ENCODE results near the gene SPACA1. TPM values are rescaled to one million over a fixed set of nuclear protein-coding genes. Genes with fewer than 3 reads are reported as not detected.

Gene SPACA1
- total RNA-seq, 1 donor from 2014 or later: not detected

GRCh38 chr6:88006557-88006956 is 41.1 kb upstream of the SPACA1 start:
- H3K27me3 Mint-ChIP-seq (ENCODE audit: insufficient read depth, low read depth): peaks cover 4% of the 10 kb centered on the region
- peaks cover 28% of the 10 kb centered on the region for H3K4me1 Mint-ChIP-seq
- Histone ChIP-seq H3K27me3 (no peaks in the 10 kb centered on the region), H3K4me2 (no peak overlapping the region), H3K36me3 (no peaks in the 10 kb centered on the region), H3K27ac (no peak overlapping the region), H3K9me3 (ENCODE audit: low read depth) (no peaks in the 10 kb centered on the region), H3F3A (ENCODE audit: low read depth) (no peaks in the 10 kb centered on the region), H4K20me1 (ENCODE audit: low read depth) (no peaks in the 10 kb centered on the region), H3K9ac (no peak overlapping the region), H3K79me2 (ENCODE audit: low read depth) (no peaks in the 10 kb centered on the region), H2AFZ (replicated peaks) (no peak overlapping the region), H3K4me3 (no peak overlapping the region), H3K4me1 (no peaks in the 10 kb centered on the region)
- TF ChIP-seq EZH2phosphoT487 (IDR thresholded peaks at IDR 0.05): no peak
- no peaks in the 10 kb centered on the region for H3K9me3 Mint-ChIP-seq
- no peak overlapping the region for H3K27ac Mint-ChIP-seq
- no peaks in the 10 kb centered on the region for H3K36me3 Mint-ChIP-seq
- H3K4me3 Mint-ChIP-seq: no peak overlapping the region
- DNase-seq (ENCODE audit: low spot score): no peak

GRCh38 chr6:88008411-88008810 is 39.2 kb upstream of the SPACA1 start:
- Histone ChIP-seq H3K4me2 (no peak overlapping the region), H3K4me1 (no peaks in the 10 kb centered on the region), H3K9me3 (ENCODE audit: low read depth) (no peaks in the 10 kb centered on the region), H4K20me1 (ENCODE audit: low read depth) (no peaks in the 10 kb centered on the region), H3K27me3 (no peaks in the 10 kb centered on the region), H3K27ac (no peak overlapping the region), H3K9ac (no peak overlapping the region), H3K79me2 (ENCODE audit: low read depth) (no peaks in the 10 kb centered on the region), H3K36me3 (no peaks in the 10 kb centered on the region), H3F3A (ENCODE audit: low read depth) (no peaks in the 10 kb centered on the region), H2AFZ (replicated peaks) (no peak overlapping the region), H3K4me3 (no peak overlapping the region)
- no peaks in the 10 kb centered on the region for H3K36me3 Mint-ChIP-seq
- H3K27me3 Mint-ChIP-seq (ENCODE audit: insufficient read depth, low read depth): peaks cover 2% of the 10 kb centered on the region
- H3K9me3 Mint-ChIP-seq: no peaks in the 10 kb centered on the region
- H3K27ac Mint-ChIP-seq: no peak overlapping the region
- TF ChIP-seq EZH2phosphoT487 (IDR thresholded peaks at IDR 0.05) (no peak), EZH2 (IDR thresholded peaks at IDR 0.05) (no peak)
- TF ChIP-seq, protein P1, sequence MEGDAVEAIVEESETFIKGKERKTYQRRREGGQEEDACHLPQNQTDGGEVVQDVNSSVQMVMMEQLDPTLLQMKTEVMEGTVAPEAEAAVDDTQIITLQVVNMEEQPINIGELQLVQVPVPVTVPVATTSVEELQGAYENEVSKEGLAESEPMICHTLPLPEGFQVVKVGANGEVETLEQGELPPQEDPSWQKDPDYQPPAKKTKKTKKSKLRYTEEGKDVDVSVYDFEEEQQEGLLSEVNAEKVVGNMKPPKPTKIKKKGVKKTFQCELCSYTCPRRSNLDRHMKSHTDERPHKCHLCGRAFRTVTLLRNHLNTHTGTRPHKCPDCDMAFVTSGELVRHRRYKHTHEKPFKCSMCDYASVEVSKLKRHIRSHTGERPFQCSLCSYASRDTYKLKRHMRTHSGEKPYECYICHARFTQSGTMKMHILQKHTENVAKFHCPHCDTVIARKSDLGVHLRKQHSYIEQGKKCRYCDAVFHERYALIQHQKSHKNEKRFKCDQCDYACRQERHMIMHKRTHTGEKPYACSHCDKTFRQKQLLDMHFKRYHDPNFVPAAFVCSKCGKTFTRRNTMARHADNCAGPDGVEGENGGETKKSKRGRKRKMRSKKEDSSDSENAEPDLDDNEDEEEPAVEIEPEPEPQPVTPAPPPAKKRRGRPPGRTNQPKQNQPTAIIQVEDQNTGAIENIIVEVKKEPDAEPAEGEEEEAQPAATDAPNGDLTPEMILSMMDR (IDR thresholded peaks at IDR 0.05): no peak
- H3K4me1 Mint-ChIP-seq: peaks cover 28% of the 10 kb centered on the region
- no peak overlapping the region for H3K4me3 Mint-ChIP-seq
- no peak for DNase-seq (ENCODE audit: low spot score)

GRCh38 chr6:88008831-88009231 is 38.8 kb upstream of the SPACA1 start:
- Histone ChIP-seq H3K9ac (no peak overlapping the region), H3K27ac (no peak overlapping the region), H3K4me1 (no peaks in the 10 kb centered on the region), H3K79me2 (ENCODE audit: low read depth) (no peaks in the 10 kb centered on the region), H3K9me3 (ENCODE audit: low read depth) (no peaks in the 10 kb centered on the region), H4K20me1 (ENCODE audit: low read depth) (no peaks in the 10 kb centered on the region), H2AFZ (replicated peaks) (no peak overlapping the region), H3K36me3 (no peaks in the 10 kb centered on the region), H3K4me3 (no peak overlapping the region), H3K4me2 (no peak overlapping the region), H3K27me3 (no peaks in the 10 kb centered on the region), H3F3A (ENCODE audit: low read depth) (no peaks in the 10 kb centered on the region)
- H3K36me3 Mint-ChIP-seq: no peaks in the 10 kb centered on the region
- peaks cover 28% of the 10 kb centered on the region for H3K4me1 Mint-ChIP-seq
- no peak for TF ChIP-seq EZH2phosphoT487 (IDR thresholded peaks at IDR 0.05)
- TF ChIP-seq EZH2 (IDR thresholded peaks at IDR 0.05): no peak
- TF ChIP-seq, protein P1 (IDR thresholded peaks at IDR 0.05): no peak
- DNase-seq (ENCODE audit: low spot score): no peak
- H3K27ac Mint-ChIP-seq: no peak overlapping the region
- H3K27me3 Mint-ChIP-seq (ENCODE audit: insufficient read depth, low read depth): peaks cover 2% of the 10 kb centered on the region
- H3K9me3 Mint-ChIP-seq: no peaks in the 10 kb centered on the region
- H3K4me3 Mint-ChIP-seq: no peak overlapping the region

DNA sequence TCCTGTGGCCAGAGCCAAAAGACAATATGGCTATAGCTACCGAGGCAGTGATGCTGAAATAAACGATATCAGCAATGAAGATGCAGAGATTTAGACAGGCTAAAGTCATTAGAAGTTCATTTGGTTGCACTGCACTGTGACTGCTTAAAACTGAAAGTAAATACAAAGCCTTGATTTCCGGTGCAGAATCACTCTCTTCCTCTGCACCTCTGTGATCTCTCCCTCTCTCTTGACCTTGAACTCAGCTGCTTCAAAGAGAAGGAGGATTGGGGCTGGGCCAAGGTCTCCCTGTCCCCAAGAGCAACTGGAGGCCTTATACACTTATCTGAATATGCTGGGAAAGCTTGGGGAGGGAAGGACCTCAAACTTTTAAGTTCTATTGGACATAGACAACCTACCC is 34.6 kb upstream of the SPACA1 start:
- TF ChIP-seq EZH2 (IDR thresholded peaks at IDR 0.05) (no peak), EZH2phosphoT487 (IDR thresholded peaks at IDR 0.05) (no peak)
- TF ChIP-seq, protein P1 (IDR thresholded peaks at IDR 0.05): no peak
- H4K20me1 ChIP-seq (ENCODE audit: low read depth): no peaks in the 10 kb centered on the region
- H3K36me3 Mint-ChIP-seq: no peaks in the 10 kb centered on the region
- no peaks in the 10 kb centered on the region for H3K4me1 ChIP-seq
- H3K36me3 ChIP-seq: no peaks in the 10 kb centered on the region
- H3K9me3 ChIP-seq (ENCODE audit: low read depth): no peaks in the 10 kb centered on the region
- H3K79me2 ChIP-seq (ENCODE audit: low read depth): no peaks in the 10 kb centered on the region
- H3K4me2 ChIP-seq: no peak overlapping the region
- no peak overlapping the region for H3K4me3 ChIP-seq
- no peak overlapping the region for H3K9ac ChIP-seq
- H3K4me1 Mint-ChIP-seq: peaks cover 9% of the 10 kb centered on the region
- no peaks in the 10 kb centered on the region for H3K9me3 Mint-ChIP-seq
- H3K27ac Mint-ChIP-seq: no peak overlapping the region
- DNase-seq (ENCODE audit: low spot score): no peak
- no peak overlapping the region for H2AFZ ChIP-seq (replicated peaks)
- H3K27me3 ChIP-seq: no peaks in the 10 kb centered on the region
- no peaks in the 10 kb centered on the region for H3F3A ChIP-seq (ENCODE audit: low read depth)
- H3K4me3 Mint-ChIP-seq: no peak overlapping the region
- H3K27me3 Mint-ChIP-seq (ENCODE audit: insufficient read depth, low read depth): peaks cover 2% of the 10 kb centered on the region
- no peak overlapping the region for H3K27ac ChIP-seq

Measured in neural progenitor cell (in vitro differentiated cells).